A673 (cell line): ENCODE measurements around the gene NFATC3. TPM values are rescaled to one million over a fixed set of nuclear protein-coding genes. Genes with fewer than 3 reads are reported as not detected.
A peak's percentile ranks its signal among the peaks of the same experiment; 100 is the strongest.

ENCODE experiments used
- BruUV-seq: library from RNA; stranded (reverse); fragments of 400-500 nt; replicated peaks from 2 replicates; lab custom pipeline; 2021; lab: Mats Ljungman, UMichigan
- CTCF ChIA-PET: fragments of 300-600 bp; sonication (Branson Sonifier 250); formaldehyde crosslinking; loops from one replicate; lab custom pipeline; 2022; ENCODE audit warnings: antibody characterized with exemption; lab: Charles Lee
- POLR2A ChIA-PET: fragments of 300-600 bp; sonication (Branson Sonifier 250); formaldehyde crosslinking; loops from one replicate; lab custom pipeline; 2022; ENCODE audit warnings: antibody characterized with exemption; ENCODE audit not compliant: low non-redundant PET; lab: Charles Lee
- DNase-seq: peaks from one replicate; pipeline ENCODE4 v3.0.0-alpha.2; 2015; ENCODE audit warnings: low spot score
- H3K27ac ChIP-seq: fragments of 200-600 bp; sonication (generic); 2 replicates; pipeline ENCODE4 v1.5.1; 2016; ENCODE audit warnings: mixed run types, low read depth, mild to moderate bottlenecking, mixed read lengths, antibody characterized with exemption, low read length; ENCODE audit not compliant: poor library complexity, severe bottlenecking
- H3K27me3 ChIP-seq: fragments of 200-600 bp; sonication (generic); replicated peaks from 2 replicates; pipeline ENCODE4 v1.6.1; 2017; ENCODE audit warnings: mixed run types, low read depth, mild to moderate bottlenecking, mixed read lengths, antibody characterized with exemption, low read length; ENCODE audit not compliant: insufficient read depth, poor library complexity
- H3K36me3 ChIP-seq: fragments of 200-600 bp; sonication (generic); 2 replicates; pipeline ENCODE4 v1.6.1; 2016; ENCODE audit warnings: mixed run types, mild to moderate bottlenecking, mixed read lengths, antibody characterized with exemption, low read length; ENCODE audit not compliant: insufficient read depth, poor library complexity, severe bottlenecking
- H3K4me1 ChIP-seq: fragments of 200-600 bp; sonication (generic); 2 replicates; pipeline ENCODE4 v1.6.1; 2017; ENCODE audit warnings: mixed run types, mild to moderate bottlenecking, mixed read lengths, antibody characterized with exemption, low read length; ENCODE audit not compliant: insufficient read depth, poor library complexity, severe bottlenecking
- H3K4me3 ChIP-seq: fragments of 200-600 bp; sonication (generic); 2 replicates; pipeline ENCODE4 v1.5.1; 2016; ENCODE audit warnings: low read depth, mixed run types, mild to moderate bottlenecking, mixed read lengths, low read length; ENCODE audit not compliant: poor library complexity, severe bottlenecking
- H3K9me3 ChIP-seq: fragments of 200-600 bp; sonication (generic); 2 replicates; pipeline ENCODE4 v1.6.1; 2016; ENCODE audit warnings: mixed run types, low read depth, mild to moderate bottlenecking, mixed read lengths, antibody characterized with exemption, low read length; ENCODE audit not compliant: poor library complexity, severe bottlenecking
- EZH2 ChIP-seq: fragments of 200-600 bp; sonication (generic); IDR thresholded peaks from 2 replicates; pipeline ENCODE4 v1.6.1; 2017; ENCODE audit warnings: borderline replicate concordance, low read depth, mild to moderate bottlenecking, mixed read lengths, antibody characterized with exemption, low read length; ENCODE audit not compliant: poor library complexity, severe bottlenecking
- intact Hi-C: fragments of 100-400 bp; cut with micrococcal nuclease; formaldehyde crosslinking; loops from one replicate; pipeline ENCODE4 v1.10.0; 2022; ENCODE audit not compliant: unreplicated experiment
- total RNA-seq: library from RNA; stranded (reverse); gene quantifications from 2 replicates; pipeline ENCODE4 v1.2.3, GENCODE V29; 2021
- TF ChIP-seq, protein P1 (sequence below): fragments of 300-800, 200-600 bp; sonication (generic); conservative IDR thresholded peaks from 2 replicates; pipeline ENCODE4 v1.5.1; 2017; ENCODE audit warnings: low read depth, mild to moderate bottlenecking, antibody characterized with exemption, low read length, moderate library complexity, mixed read lengths

The NFATC3 gene
- total RNA-seq, 1 experiment from 2014 or later = 56.0 TPM

DNA sequence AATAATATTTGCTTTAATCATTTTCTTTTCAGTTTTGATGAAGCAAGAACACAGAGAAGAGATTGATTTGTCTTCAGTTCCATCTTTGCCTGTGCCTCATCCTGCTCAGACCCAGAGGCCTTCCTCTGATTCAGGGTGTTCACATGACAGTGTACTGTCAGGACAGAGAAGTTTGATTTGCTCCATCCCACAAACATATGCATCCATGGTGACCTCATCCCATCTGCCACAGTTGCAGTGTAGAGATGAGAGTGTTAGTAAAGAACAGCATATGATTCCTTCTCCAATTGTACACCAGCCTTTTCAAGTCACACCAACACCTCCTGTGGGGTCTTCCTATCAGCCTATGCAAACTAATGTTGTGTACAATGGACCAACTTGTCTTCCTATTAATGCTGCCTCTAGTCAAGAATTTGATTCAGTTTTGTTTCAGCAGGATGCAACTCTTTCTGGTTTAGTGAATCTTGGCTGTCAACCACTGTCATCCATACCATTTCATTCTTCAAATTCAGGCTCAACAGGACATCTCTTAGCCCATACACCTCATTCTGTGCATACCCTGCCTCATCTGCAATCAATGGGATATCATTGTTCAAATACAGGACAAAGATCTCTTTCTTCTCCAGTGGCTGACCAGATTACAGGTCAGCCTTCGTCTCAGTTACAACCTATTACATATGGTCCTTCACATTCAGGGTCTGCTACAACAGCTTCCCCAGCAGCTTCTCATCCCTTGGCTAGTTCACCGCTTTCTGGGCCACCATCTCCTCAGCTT, 105.8 kb downstream of the NFATC3 start:
- POLR2A ChIA-PET = no interaction called here
- BruUV-seq = TSS peak; percentile 49
- intact Hi-C loops = no loop called here

DNA sequence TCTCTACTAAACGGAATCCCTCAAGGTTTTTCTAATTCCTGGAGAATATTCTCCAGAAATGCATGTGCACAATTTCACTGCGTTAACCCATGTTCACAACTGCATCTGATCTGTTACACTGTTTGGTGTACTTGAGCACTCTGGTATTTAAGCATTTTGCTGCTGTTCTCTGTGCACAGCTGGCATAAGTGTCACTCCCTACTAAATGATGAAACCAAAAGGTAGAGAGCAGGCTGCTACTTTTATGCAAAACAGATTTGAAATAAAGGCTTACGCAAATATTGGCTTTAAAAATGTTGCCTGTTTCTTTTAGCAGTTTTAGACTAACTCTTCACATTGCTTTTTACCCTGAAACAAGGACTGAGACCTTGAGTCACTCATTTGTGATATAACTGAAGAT, 109.1 kb downstream of the NFATC3 start:
- H3K36me3 ChIP-seq = peaks cover 21% of the 10 kb centered on the region
- BruUV-seq = no TSS peak
- H3K9me3 ChIP-seq = no peaks in the 10 kb centered on the region
- no peak for TF ChIP-seq EZH2
- TF ChIP-seq, protein P1, sequence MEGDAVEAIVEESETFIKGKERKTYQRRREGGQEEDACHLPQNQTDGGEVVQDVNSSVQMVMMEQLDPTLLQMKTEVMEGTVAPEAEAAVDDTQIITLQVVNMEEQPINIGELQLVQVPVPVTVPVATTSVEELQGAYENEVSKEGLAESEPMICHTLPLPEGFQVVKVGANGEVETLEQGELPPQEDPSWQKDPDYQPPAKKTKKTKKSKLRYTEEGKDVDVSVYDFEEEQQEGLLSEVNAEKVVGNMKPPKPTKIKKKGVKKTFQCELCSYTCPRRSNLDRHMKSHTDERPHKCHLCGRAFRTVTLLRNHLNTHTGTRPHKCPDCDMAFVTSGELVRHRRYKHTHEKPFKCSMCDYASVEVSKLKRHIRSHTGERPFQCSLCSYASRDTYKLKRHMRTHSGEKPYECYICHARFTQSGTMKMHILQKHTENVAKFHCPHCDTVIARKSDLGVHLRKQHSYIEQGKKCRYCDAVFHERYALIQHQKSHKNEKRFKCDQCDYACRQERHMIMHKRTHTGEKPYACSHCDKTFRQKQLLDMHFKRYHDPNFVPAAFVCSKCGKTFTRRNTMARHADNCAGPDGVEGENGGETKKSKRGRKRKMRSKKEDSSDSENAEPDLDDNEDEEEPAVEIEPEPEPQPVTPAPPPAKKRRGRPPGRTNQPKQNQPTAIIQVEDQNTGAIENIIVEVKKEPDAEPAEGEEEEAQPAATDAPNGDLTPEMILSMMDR = no peak
- CTCF ChIA-PET = no interaction called here
- no peaks in the 10 kb centered on the region for H3K27me3 ChIP-seq
- DNase-seq = no peak
- no peak overlapping the region for H3K4me3 ChIP-seq
- POLR2A ChIA-PET = no interaction called here
- intact Hi-C loops = no loop called here
- no peaks in the 10 kb centered on the region for H3K4me1 ChIP-seq
- H3K27ac ChIP-seq = no peak overlapping the region

More for the DNA sequence above, 105.8 kb downstream of the NFATC3 start:
- H3K4me1 ChIP-seq = no peaks in the 10 kb centered on the region
- CTCF ChIA-PET = no interaction called here
- no peak for TF ChIP-seq EZH2
- TF ChIP-seq, protein P1 = no peak
- no peak for DNase-seq
- H3K27ac ChIP-seq = no peak overlapping the region
- no peaks in the 10 kb centered on the region for H3K27me3 ChIP-seq
- no peaks in the 10 kb centered on the region for H3K9me3 ChIP-seq
- no peak overlapping the region for H3K4me3 ChIP-seq
- H3K36me3 ChIP-seq = peaks cover 24% of the 10 kb centered on the region

DNA sequence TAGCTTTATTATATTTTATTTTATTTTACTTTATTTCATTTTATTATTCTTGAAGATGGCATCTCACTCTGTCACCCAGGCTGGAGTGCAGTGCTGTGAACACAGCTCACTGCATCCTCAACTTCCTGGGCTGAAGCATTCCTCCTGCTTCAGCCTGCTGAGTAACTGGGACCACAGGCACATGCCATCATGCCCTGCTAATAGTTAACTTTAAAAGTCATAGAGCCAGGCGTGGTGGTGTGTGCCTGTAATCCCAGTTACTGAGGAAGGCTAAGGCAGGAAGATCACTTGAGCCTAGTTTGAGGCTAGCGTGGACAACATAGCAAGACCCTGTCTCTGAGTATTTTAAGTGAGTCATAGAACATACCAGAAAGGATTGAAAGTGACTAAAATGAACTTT, 112.1 kb downstream of the NFATC3 start:
- no peak for DNase-seq
- Histone ChIP-seq H3K4me3 (no peak overlapping the region), H3K4me1 (no peaks in the 10 kb centered on the region), H3K27ac (no peak overlapping the region), H3K9me3 (no peaks in the 10 kb centered on the region), H3K36me3 (no peaks in the 10 kb centered on the region), H3K27me3 (no peaks in the 10 kb centered on the region)
- no TSS peak for BruUV-seq
- ChIA-PET POLR2A (no interaction called here), CTCF (no interaction called here)
- intact Hi-C loops = no loop called here
- no peak for TF ChIP-seq EZH2
- TF ChIP-seq, protein P1 = no peak
